GM12874 (cell line): ENCODE data around the gene PLAA.

Experiments used
- CTCF ChIP-seq: IDR thresholded peaks from 2 replicates; pipeline ENCODE4 v1.5.1; 2011; ENCODE audit warnings: low read depth, mild to moderate bottlenecking, control low read depth, low read length, moderate library complexity; ENCODE audit not compliant: insufficient read depth

PLAA gene

GRCh38 chr9:26956860-26957233, 9.8 kb upstream of the PLAA start:
- TF ChIP-seq CTCF: no peak

- no peak for TF ChIP-seq CTCF
Observed at GRCh38 chr9:26955921-26956859, 9.1 kb upstream of the PLAA start, which contains the start of gene IFT74. IFT74 (plus strand) TSS chr9:26956412; CDS start chr9:26961968, 5,556 bp downstream.

GRCh38 chr9:26955222-26955903, 8.3 kb upstream of the PLAA start:
- TF ChIP-seq CTCF: no peak

- TF ChIP-seq CTCF: no peak
Observed at GRCh38 chr9:26954050-26954508, 7.0 kb upstream of the PLAA start.

GRCh38 chr9:26951794-26952193, 4.8 kb upstream of the PLAA start:
- no peak for TF ChIP-seq CTCF

GRCh38 chr9:26950521-26950920, 3.5 kb upstream of the PLAA start:
- TF ChIP-seq CTCF: no peak

- TF ChIP-seq CTCF: no peak
Observed at GRCh38 chr9:26949637-26950069, 2.6 kb upstream of the PLAA start.
